HepG2 (cell line): ENCODE results near the gene R3HDM4. TPM values are rescaled to one million over a fixed set of nuclear protein-coding genes. Genes with fewer than 3 reads are reported as not detected.
A peak's percentile ranks its signal among the peaks of the same experiment; 100 is the strongest.

ENCODE experiments used
- AHR ChIP-seq: IDR thresholded peaks from 2 replicates; pipeline ENCODE4 v1.6.1; 2018; ENCODE audit warnings: missing genetic modification reagents, missing compliant biosample characterization
- ETV6 ChIP-seq: sonication (generic); formaldehyde crosslinking; conservative IDR thresholded peaks from 2 replicates; pipeline ENCODE4 v1.4.0; 2020; ENCODE audit warnings: missing genetic modification reagents
- GATA4 ChIP-seq: sonication (generic); IDR thresholded peaks from 2 replicates; pipeline ENCODE4 v1.6.1; 2016; ENCODE audit warnings: antibody characterized with exemption, low read depth, borderline replicate concordance
- GATAD2A ChIP-seq: IDR thresholded peaks from 2 replicates; pipeline ENCODE4 v1.6.1; 2016
- GTF3A ChIP-seq: sonication (generic); formaldehyde crosslinking; conservative IDR thresholded peaks from 2 replicates; pipeline ENCODE4 v1.4.0; 2020; ENCODE audit warnings: mild to moderate bottlenecking, missing genetic modification reagents
- KDM1A ChIP-seq: IDR thresholded peaks from 2 replicates; pipeline ENCODE4 v1.6.1; 2016; ENCODE audit warnings: missing compliant biosample characterization
- MED1 ChIP-seq: sonication (generic); formaldehyde crosslinking; IDR thresholded peaks from 2 replicates; pipeline ENCODE4 v1.4.0; 2020; ENCODE audit warnings: missing genetic modification reagents
- NR2C2 ChIP-seq: sonication (generic); formaldehyde crosslinking; IDR thresholded peaks from 2 replicates; pipeline ENCODE4 v1.4.0; 2020; ENCODE audit warnings: missing genetic modification reagents, mild to moderate bottlenecking, moderate library complexity, borderline replicate concordance
- REL ChIP-seq: sonication (generic); formaldehyde crosslinking; conservative IDR thresholded peaks from 2 replicates; pipeline ENCODE4 v1.8.0; 2022; ENCODE audit warnings: mild to moderate bottlenecking, missing genetic modification reagents, moderate library complexity
- SMYD3 ChIP-seq: sonication (generic); formaldehyde crosslinking; IDR thresholded peaks from 2 replicates; pipeline ENCODE4 v1.8.1; 2023; ENCODE audit warnings: mild to moderate bottlenecking, missing genetic modification reagents
- SRSF4 ChIP-seq: fragments of 200-400 bp; formaldehyde crosslinking; IDR thresholded peaks from one replicate; pipeline ENCODE4 v1.6.1; 2018; ENCODE audit warnings: mild to moderate bottlenecking, low read depth, low read length, moderate library complexity; ENCODE audit not compliant: poor library complexity, severe bottlenecking
- SYNCRIP ChIP-seq: fragments of 200-400 bp; formaldehyde crosslinking; IDR thresholded peaks from 2 replicates; pipeline ENCODE4 v1.6.1; 2018; ENCODE audit warnings: mild to moderate bottlenecking, low read depth, low read length; ENCODE audit not compliant: insufficient read depth
- ZBTB20 ChIP-seq: sonication (generic); formaldehyde crosslinking; IDR thresholded peaks from 2 replicates; pipeline ENCODE4 v1.8.1; 2023; ENCODE audit warnings: missing genetic modification reagents, low read depth, mild to moderate bottlenecking, borderline replicate concordance
- ZNF225 ChIP-seq: sonication (generic); formaldehyde crosslinking; IDR thresholded peaks from 2 replicates; pipeline ENCODE4 v1.4.0; 2020; ENCODE audit warnings: mild to moderate bottlenecking, missing genetic modification reagents
- ZNF501 ChIP-seq: sonication (generic); formaldehyde crosslinking; IDR thresholded peaks from 2 replicates; pipeline ENCODE4 v1.5.1; 2020; ENCODE audit warnings: mild to moderate bottlenecking, moderate library complexity, missing genetic modification reagents
- ZNF549 ChIP-seq: sonication (generic); formaldehyde crosslinking; IDR thresholded peaks from 2 replicates; pipeline ENCODE4 v1.5.0; 2020; ENCODE audit warnings: missing genetic modification reagents
- ZNF564 ChIP-seq: sonication (generic); formaldehyde crosslinking; IDR thresholded peaks from 2 replicates; pipeline ENCODE4 v1.8.1; 2023; ENCODE audit warnings: mild to moderate bottlenecking, missing genetic modification reagents
- ZNF816 ChIP-seq: sonication (generic); formaldehyde crosslinking; IDR thresholded peaks from 2 replicates; pipeline ENCODE4 v1.8.0; 2022; ENCODE audit warnings: missing genetic modification reagents, mild to moderate bottlenecking, borderline replicate concordance
- polyA plus RNA-seq, 8 experiments: library from polyadenylated mRNA; depleted of rRNA in 3 of 8; stranded (reverse) in 7 of 8; unstranded in 1 of 8; fragments of >200 nt; fragmentation: Illumina TruSeq in 4 of 8; extraction: Trizol in 4 of 8; gene quantifications; 2 replicates each; pipeline versions ENCODE4 v1.2.1 to v1.2.3, GENCODE V29; 2011 to 2016; ENCODE audit warnings: low read depth in 4 of 8, missing spikeins in 1 of 8, mixed read lengths in 1 of 8; ENCODE audit not compliant: insufficient read depth in 1 of 8
- total RNA-seq, 5 experiments: library from RNA; depleted of rRNA; stranded (reverse); fragments of >200 nt; fragmentation: Illumina TruSeq; extraction: Trizol; gene quantifications; 2 replicates each; pipeline ENCODE4 v1.2.3, GENCODE V29; 2016; ENCODE audit warnings: low read depth in 1 of 5
- TF ChIP-seq, protein P1 (sequence below): sonication (generic); formaldehyde crosslinking; IDR thresholded peaks from 2 replicates; pipeline ENCODE4 v1.8.0; 2023; ENCODE audit warnings: mild to moderate bottlenecking, missing genetic modification reagents
- TF ChIP-seq, protein P2 (sequence below): IDR thresholded peaks from 2 replicates; pipeline ENCODE4 v1.6.1; 2016; ENCODE audit warnings: mild to moderate bottlenecking
- TF ChIP-seq, protein P3 (sequence below): IDR thresholded peaks from 2 replicates; pipeline ENCODE4 v1.6.1; 2016; ENCODE audit warnings: missing biosample characterization, missing genetic modification reagents, low read depth
- TF ChIP-seq, protein P4 (sequence below): sonication (generic); formaldehyde crosslinking; IDR thresholded peaks from 2 replicates; pipeline ENCODE4 v1.4.0; 2020; ENCODE audit warnings: missing genetic modification reagents
- TF ChIP-seq, protein P5 (sequence below): sonication (generic); formaldehyde crosslinking; IDR thresholded peaks from 2 replicates; pipeline ENCODE4 v1.5.0; 2020; ENCODE audit warnings: missing genetic modification reagents
- TF ChIP-seq, protein P6 (sequence below): sonication (generic); formaldehyde crosslinking; IDR thresholded peaks from 2 replicates; pipeline ENCODE4 v1.5.0; 2020; ENCODE audit warnings: mild to moderate bottlenecking, low read depth, missing genetic modification reagents, borderline replicate concordance

The R3HDM4 gene
- total and polyA plus RNA-seq, 2 of the 13 experiments (the other 11 are each of a cell fraction or from before 2014, with no cell fraction given): 26.2 to 26.9 TPM

DNA sequence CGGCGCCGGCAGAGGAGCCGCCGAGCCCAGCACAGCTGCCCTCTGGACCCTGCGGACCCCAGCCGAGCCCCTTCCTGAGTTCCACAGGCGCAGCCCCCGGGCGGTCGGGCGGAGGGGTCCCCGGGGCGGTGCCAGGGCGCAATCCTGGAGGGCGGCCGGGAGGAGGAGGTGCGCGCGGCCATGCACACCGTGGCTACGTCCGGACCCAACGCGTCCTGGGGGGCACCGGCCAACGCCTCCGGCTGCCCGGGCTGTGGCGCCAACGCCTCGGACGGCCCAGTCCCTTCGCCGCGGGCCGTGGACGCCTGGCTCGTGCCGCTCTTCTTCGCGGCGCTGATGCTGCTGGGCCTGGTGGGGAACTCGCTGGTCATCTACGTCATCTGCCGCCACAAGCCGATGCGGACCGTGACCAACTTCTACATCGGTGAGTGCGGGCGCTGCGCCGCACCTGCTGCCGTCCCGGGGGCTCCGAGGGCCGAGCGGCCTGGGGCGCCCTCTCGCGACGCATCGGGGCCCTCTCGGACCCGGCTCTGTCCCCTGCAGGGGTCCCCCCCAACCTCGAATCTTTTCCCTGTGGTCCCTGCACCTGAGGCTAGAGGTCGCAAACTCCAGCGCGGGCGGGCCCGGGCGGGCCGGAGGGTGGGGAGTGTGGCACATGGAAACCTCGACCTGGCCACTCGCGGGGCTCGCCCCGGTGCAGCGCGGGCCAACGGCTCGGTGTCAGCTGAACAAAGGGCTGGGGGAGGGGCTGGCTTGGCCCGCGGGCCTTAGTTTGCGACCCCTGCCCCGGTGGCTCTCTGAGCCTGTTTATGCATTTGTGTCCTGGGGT lies 4.5 kb upstream of the R3HDM4 start, which contains the start of gene KISS1R (continued):
- TF ChIP-seq, protein P1, sequence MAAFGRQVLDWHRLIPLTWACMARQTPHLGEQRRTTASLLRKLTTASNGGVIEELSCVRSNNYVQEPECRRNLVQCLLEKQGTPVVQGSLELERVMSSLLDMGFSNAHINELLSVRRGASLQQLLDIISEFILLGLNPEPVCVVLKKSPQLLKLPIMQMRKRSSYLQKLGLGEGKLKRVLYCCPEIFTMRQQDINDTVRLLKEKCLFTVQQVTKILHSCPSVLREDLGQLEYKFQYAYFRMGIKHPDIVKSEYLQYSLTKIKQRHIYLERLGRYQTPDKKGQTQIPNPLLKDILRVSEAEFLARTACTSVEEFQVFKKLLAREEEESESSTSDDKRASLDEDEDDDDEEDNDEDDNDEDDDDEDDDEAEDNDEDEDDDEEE: no peak
- TF ChIP-seq SYNCRIP: no peak
- TF ChIP-seq, protein P2, sequence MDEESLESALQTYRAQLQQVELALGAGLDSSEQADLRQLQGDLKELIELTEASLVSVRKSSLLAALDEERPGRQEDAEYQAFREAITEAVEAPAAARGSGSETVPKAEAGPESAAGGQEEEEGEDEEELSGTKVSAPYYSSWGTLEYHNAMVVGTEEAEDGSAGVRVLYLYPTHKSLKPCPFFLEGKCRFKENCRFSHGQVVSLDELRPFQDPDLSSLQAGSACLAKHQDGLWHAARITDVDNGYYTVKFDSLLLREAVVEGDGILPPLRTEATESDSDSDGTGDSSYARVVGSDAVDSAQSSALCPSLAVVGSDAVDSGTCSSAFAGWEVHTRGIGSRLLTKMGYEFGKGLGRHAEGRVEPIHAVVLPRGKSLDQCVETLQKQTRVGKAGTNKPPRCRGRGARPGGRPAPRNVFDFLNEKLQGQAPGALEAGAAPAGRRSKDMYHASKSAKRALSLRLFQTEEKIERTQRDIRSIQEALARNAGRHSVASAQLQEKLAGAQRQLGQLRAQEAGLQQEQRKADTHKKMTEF (CRISPR knock-in tag): peak; percentile 67; the same call in 1 of the 2 replicates
- TF ChIP-seq KDM1A (CRISPR knock-in tag): peak; percentile 61; the same call in 1 of the 2 replicates
- TF ChIP-seq ZNF225 (CRISPR knock-in tag): no peak; the same call in 1 of the 2 replicates
- no peak for TF ChIP-seq GTF3A (CRISPR knock-in tag)
- no peak for TF ChIP-seq NR2C2
- no peak for TF ChIP-seq GATA4
- TF ChIP-seq ZNF501: peak; percentile 65
- TF ChIP-seq, protein P3, sequence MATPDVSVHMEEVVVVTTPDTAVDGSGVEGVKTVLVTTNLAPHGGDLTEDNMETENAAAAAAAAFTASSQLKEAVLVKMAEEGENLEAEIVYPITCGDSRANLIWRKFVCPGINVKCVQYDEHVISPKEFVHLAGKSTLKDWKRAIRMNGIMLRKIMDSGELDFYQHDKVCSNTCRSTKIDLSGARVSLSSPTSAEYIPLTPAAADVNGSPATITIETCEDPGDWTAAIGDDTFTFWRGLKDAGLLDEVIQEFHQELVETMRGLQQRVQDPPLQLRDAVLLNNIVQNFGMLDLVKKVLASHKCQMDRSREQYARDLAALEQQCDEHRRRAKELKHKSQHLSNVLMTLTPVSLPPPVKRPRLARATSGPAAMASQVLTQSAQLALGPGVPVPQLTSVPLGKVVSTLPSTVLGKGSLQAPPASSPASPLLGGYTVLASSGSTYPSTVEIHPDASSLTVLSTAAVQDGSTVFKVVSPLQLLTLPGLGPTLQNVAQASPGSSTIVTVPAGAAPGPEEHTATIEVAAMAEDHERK: no peak
- TF ChIP-seq ZNF816: no peak; the same call in 1 of the 2 replicates
- TF ChIP-seq SRSF4: no peak
- peak; percentile 65; the same call in 1 of the 2 replicates for TF ChIP-seq SMYD3 (CRISPR knock-in tag)
- no peak; the same call in 1 of the 2 replicates for TF ChIP-seq ETV6 (CRISPR knock-in tag)
- no peak for TF ChIP-seq ZBTB20
- TF ChIP-seq, protein P4, sequence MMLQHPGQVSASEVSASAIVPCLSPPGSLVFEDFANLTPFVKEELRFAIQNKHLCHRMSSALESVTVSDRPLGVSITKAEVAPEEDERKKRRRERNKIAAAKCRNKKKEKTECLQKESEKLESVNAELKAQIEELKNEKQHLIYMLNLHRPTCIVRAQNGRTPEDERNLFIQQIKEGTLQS (CRISPR knock-in tag): no peak
- TF ChIP-seq MED1 (CRISPR knock-in tag): peak; percentile 64; the same call in 1 of the 2 replicates
- TF ChIP-seq, protein P5, sequence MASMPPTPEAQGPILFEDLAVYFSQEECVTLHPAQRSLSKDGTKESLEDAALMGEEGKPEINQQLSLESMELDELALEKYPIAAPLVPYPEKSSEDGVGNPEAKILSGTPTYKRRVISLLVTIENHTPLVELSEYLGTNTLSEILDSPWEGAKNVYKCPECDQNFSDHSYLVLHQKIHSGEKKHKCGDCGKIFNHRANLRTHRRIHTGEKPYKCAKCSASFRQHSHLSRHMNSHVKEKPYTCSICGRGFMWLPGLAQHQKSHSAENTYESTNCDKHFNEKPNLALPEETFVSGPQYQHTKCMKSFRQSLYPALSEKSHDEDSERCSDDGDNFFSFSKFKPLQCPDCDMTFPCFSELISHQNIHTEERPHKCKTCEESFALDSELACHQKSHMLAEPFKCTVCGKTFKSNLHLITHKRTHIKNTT (CRISPR knock-in tag): no peak
- peak; percentile 59 for TF ChIP-seq GATAD2A (CRISPR knock-in tag)
- TF ChIP-seq REL (CRISPR knock-in tag): peak; percentile 53; the same call in 1 of the 2 replicates
- no peak for TF ChIP-seq ZNF549 (CRISPR knock-in tag)
- 0 out of 2 replicates have a peak, but pooled peaks have one; percentile 24 for TF ChIP-seq AHR (CRISPR knock-in tag)
- TF ChIP-seq, protein P6, sequence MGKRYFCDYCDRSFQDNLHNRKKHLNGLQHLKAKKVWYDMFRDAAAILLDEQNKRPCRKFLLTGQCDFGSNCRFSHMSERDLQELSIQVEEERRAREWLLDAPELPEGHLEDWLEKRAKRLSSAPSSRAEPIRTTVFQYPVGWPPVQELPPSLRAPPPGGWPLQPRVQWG: no peak
- peak; percentile 99 for TF ChIP-seq ZNF564 (CRISPR knock-in tag)
